Panc1 (cell line): Measurements from ENCODE around the gene NPC1L1. TPM values are rescaled to one million over a fixed set of nuclear protein-coding genes. Genes with fewer than 3 reads are reported as not detected.

Experiments used
- ATAC-seq: fragments of 200-7000 bp; cut with Tn5 transposase; 2 replicates; pipeline ENCODE4 v1.9.1; 2020; ENCODE audit warnings: mild to moderate bottlenecking, moderate library complexity
- BruUV-seq: library from RNA; stranded (reverse); fragments of 400-500 nt; replicated peaks from 2 replicates; lab custom pipeline; 2021; lab: Mats Ljungman, UMichigan
- CTCF ChIA-PET: fragments of 300-600 bp; sonication (Branson Sonifier 250); formaldehyde crosslinking; loops from one replicate; lab custom pipeline; 2022; ENCODE audit warnings: antibody characterized with exemption; lab: Charles Lee
- POLR2A ChIA-PET: fragments of 300-600 bp; sonication (Branson Sonifier 250); formaldehyde crosslinking; loops from one replicate; lab custom pipeline; 2022; ENCODE audit warnings: antibody characterized with exemption; lab: Charles Lee
- DNase-seq: peaks from one replicate; pipeline ENCODE4 v3.0.0-alpha.2; 2010; ENCODE audit warnings: low read depth, low spot score
- H3K27ac ChIP-seq: 2 replicates; pipeline ENCODE4 v1.5.1; 2011; ENCODE audit warnings: mild to moderate bottlenecking, low read length, inconsistent platforms
- H3K27me3 ChIP-seq: fragments of 200-500 bp; sonication (Bioruptor generic); 2 replicates; pipeline ENCODE4 v1.6.0; 2014; ENCODE audit warnings: low read length, inconsistent platforms; ENCODE audit not compliant: control insufficient read depth, insufficient read depth
- H3K36me3 ChIP-seq: fragments of 200-500 bp; sonication (Bioruptor generic); 2 replicates; pipeline ENCODE4 v1.5.1; 2014; ENCODE audit warnings: inconsistent platforms, mild to moderate bottlenecking, low read length, moderate library complexity; ENCODE audit not compliant: control insufficient read depth, insufficient read depth
- H3K4me1 ChIP-seq: 2 replicates; pipeline ENCODE4 v1.5.1; 2011; ENCODE audit warnings: inconsistent platforms, mild to moderate bottlenecking, low read length, moderate library complexity; ENCODE audit not compliant: control insufficient read depth, insufficient read depth
- H3K4me3 ChIP-seq, 2 experiments: 2 replicates each; pipeline ENCODE4 v1.5.1; 2011 to 2012; ENCODE audit warnings: low read depth in 2 of 2, low read length in 2 of 2, mild to moderate bottlenecking in 2 of 2, inconsistent platforms in 1 of 2, moderate library complexity in 1 of 2
- H3K9me3 ChIP-seq: fragments of 200-500 bp; sonication (Bioruptor generic); 2 replicates; pipeline ENCODE4 v1.5.1; 2014; ENCODE audit warnings: low read depth, mild to moderate bottlenecking, inconsistent platforms, low read length, moderate library complexity; ENCODE audit not compliant: control insufficient read depth, insufficient read depth
- POLR2AphosphoS5 ChIP-seq: IDR thresholded peaks from 2 replicates; pipeline ENCODE4 v1.6.1; 2012; ENCODE audit warnings: mild to moderate bottlenecking, low read depth, low read length, moderate library complexity
- SIN3A ChIP-seq: IDR thresholded peaks from 2 replicates; pipeline ENCODE4 v1.6.1; 2012; ENCODE audit warnings: low read depth, mild to moderate bottlenecking, low read length, moderate library complexity, borderline replicate concordance; ENCODE audit not compliant: insufficient read depth
- TCF7L2 ChIP-seq: IDR thresholded peaks from 2 replicates; pipeline ENCODE4 v1.6.1; 2011; ENCODE audit warnings: mild to moderate bottlenecking, low read depth, low read length, inconsistent platforms
- in situ Hi-C: cut with HindIII; loops from 2 replicates; pipeline ENCODE4 v1.10.0; 2016; ENCODE audit warnings: low sequenced_read_pairs, low pct_unique_long_range_greater_than_20kb
- intact Hi-C: fragments of 100-400 bp; cut with micrococcal nuclease; formaldehyde crosslinking; loops from one replicate; pipeline ENCODE4 v1.10.0; 2022; ENCODE audit not compliant: unreplicated experiment
- total RNA-seq: library from RNA; stranded (reverse); gene quantifications from one replicate; pipeline ENCODE4 v1.2.1, GENCODE V29; 2021; ENCODE audit not compliant: unreplicated experiment
- TF ChIP-seq, protein P1 (sequence below), 2 experiments: IDR thresholded peaks; 2 replicates each; pipeline ENCODE4 v1.6.1; 2011 to 2012; ENCODE audit warnings: low read depth in 2 of 2, control low read depth in 1 of 2, low read length in 1 of 2, mild to moderate bottlenecking in 1 of 2, moderate library complexity in 1 of 2; ENCODE audit not compliant: insufficient read depth in 1 of 2
- TF ChIP-seq, protein P2 (sequence below): fragments of 450-650 bp; IDR thresholded peaks from 2 replicates; pipeline ENCODE4 v1.5.1; 2017; ENCODE audit warnings: mild to moderate bottlenecking

NPC1L1 gene
- total RNA-seq, 1 experiment from 2014 or later, result not detected

DNA sequence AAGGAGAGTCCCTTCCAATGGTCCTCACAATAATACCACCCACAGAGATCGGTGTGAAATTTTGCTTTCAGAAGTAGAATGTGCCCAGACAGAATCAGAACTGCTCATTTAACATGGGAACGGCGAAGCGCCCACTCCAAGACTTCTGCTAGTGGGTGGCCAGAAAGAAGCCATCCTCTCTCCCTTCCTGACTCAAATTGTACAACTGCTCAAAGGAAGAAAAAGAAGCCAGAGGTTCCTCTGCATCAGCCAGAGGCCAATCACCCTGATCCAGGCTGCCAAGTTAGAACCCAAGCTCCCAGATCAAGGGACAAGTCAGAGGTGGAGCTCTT lies 73.9 kb downstream of the NPC1L1 start:
- intact Hi-C loops (no loop called here), in situ Hi-C loops (no loop called here)
- BruUV-seq, result no TSS peak
- Histone ChIP-seq H3K27ac (no peak overlapping the region), H3K9me3 (no peaks in the 10 kb centered on the region), H3K4me3 (no peak overlapping the region), H3K36me3 (peaks cover 13% of the 10 kb centered on the region), H3K4me1 (no peaks in the 10 kb centered on the region), H3K27me3 (no peaks in the 10 kb centered on the region)
- ATAC-seq, result no peak
- TF ChIP-seq TCF7L2, result no peak
- POLR2A ChIA-PET, result interaction anchor here (0.7 kb wide), 1 partner anchor 383 kb away, joined by 4 read pairs; no protein-coding TSS in a partner anchor
- CTCF ChIA-PET, result interaction anchor here (0.7 kb wide), 1 partner anchor 94 kb away, joined by 5 read pairs; no protein-coding TSS in a partner anchor
- no peak for DNase-seq

DNA sequence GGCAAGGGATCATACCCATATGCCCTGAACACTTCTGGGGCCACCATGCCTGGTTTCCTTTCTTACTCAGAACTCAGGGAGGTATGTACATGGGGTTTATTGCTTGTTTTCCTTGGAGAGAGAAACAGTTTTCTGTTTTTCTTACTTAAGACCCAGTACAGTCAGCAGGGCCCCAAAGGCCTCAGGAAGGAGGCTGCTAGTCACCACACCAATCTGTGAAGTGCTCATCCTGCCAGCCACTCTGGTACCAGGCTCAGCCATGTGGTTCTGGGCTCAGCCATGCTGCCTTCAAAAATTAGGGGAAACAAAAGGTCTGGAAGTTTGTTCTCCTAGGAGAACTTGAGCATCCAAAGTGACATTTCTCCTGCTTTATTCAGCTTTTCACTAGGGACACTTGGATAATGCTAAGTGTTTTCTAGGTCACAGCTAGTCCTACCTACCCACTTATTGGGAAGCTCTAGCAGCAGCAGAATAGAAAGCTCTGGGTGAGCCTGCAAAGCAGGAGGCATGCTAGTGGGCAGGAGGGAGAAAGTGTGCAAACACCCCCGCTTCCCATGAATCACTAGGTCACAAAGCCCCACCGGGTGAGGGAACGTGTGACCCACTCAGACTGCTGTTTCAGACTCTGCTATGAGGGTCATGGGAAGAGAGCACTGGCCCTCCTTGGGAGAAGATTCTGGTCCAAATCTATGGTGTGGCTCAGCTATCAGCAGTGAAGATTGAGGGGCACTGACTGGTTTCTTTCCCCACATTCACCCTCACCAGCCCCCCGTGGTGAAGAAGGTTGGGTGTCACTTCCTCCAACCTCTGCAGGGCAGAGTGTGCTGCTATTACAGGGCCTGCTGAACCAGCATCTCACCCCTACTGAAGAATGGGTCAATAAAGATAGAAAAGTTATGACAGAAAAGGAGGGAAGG lies 74.6 kb downstream of the NPC1L1 start:
- POLR2A ChIA-PET, result interaction anchor here (0.7 kb wide), 1 partner anchor 383 kb away, joined by 4 read pairs; no protein-coding TSS in a partner anchor
- no peak for ATAC-seq
- Histone ChIP-seq H3K4me1 (no peaks in the 10 kb centered on the region), H3K27me3 (no peaks in the 10 kb centered on the region), H3K4me3 (no peak overlapping the region), H3K27ac (no peak overlapping the region), H3K9me3 (no peaks in the 10 kb centered on the region), H3K36me3 (peaks cover 13% of the 10 kb centered on the region)
- CTCF ChIA-PET, result interaction anchor here (0.7 kb wide), 1 partner anchor 94 kb away, joined by 5 read pairs; no protein-coding TSS in a partner anchor
- in situ Hi-C loops (no loop called here), intact Hi-C loops (no loop called here)
- no TSS peak for BruUV-seq
- no peak for DNase-seq
- TF ChIP-seq SIN3A, result no peak
- TF ChIP-seq, protein P1, sequence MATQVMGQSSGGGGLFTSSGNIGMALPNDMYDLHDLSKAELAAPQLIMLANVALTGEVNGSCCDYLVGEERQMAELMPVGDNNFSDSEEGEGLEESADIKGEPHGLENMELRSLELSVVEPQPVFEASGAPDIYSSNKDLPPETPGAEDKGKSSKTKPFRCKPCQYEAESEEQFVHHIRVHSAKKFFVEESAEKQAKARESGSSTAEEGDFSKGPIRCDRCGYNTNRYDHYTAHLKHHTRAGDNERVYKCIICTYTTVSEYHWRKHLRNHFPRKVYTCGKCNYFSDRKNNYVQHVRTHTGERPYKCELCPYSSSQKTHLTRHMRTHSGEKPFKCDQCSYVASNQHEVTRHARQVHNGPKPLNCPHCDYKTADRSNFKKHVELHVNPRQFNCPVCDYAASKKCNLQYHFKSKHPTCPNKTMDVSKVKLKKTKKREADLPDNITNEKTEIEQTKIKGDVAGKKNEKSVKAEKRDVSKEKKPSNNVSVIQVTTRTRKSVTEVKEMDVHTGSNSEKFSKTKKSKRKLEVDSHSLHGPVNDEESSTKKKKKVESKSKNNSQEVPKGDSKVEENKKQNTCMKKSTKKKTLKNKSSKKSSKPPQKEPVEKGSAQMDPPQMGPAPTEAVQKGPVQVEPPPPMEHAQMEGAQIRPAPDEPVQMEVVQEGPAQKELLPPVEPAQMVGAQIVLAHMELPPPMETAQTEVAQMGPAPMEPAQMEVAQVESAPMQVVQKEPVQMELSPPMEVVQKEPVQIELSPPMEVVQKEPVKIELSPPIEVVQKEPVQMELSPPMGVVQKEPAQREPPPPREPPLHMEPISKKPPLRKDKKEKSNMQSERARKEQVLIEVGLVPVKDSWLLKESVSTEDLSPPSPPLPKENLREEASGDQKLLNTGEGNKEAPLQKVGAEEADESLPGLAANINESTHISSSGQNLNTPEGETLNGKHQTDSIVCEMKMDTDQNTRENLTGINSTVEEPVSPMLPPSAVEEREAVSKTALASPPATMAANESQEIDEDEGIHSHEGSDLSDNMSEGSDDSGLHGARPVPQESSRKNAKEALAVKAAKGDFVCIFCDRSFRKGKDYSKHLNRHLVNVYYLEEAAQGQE (IDR thresholded peaks at IDR 0.05; ENCODE audit: insufficient read depth in 1 of 2, low read depth in 2 of 2, low read length in 1 of 2), result no peak
- TF ChIP-seq, protein P2, sequence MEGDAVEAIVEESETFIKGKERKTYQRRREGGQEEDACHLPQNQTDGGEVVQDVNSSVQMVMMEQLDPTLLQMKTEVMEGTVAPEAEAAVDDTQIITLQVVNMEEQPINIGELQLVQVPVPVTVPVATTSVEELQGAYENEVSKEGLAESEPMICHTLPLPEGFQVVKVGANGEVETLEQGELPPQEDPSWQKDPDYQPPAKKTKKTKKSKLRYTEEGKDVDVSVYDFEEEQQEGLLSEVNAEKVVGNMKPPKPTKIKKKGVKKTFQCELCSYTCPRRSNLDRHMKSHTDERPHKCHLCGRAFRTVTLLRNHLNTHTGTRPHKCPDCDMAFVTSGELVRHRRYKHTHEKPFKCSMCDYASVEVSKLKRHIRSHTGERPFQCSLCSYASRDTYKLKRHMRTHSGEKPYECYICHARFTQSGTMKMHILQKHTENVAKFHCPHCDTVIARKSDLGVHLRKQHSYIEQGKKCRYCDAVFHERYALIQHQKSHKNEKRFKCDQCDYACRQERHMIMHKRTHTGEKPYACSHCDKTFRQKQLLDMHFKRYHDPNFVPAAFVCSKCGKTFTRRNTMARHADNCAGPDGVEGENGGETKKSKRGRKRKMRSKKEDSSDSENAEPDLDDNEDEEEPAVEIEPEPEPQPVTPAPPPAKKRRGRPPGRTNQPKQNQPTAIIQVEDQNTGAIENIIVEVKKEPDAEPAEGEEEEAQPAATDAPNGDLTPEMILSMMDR, result no peak
- TF ChIP-seq POLR2AphosphoS5, result no peak
- no peak for TF ChIP-seq TCF7L2

DNA sequence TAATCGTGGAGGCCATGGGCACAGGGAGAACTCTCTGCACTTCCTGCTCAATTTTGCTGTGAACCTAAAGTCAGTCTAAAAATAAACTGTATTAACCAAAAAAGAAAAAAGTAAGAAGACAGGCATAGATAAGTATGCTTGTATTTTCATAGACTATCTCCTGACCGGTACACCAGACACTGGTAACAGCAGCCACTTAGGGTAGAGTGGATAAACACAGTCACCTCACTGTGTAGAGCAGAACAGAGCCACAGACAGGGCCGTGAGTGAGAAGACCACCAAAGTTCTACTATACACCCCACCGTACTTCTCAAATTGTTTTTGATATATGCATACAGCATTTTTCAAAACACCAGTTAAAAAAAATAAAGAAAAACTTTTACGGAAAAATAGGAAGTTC lies 75.6 kb downstream of the NPC1L1 start:
- ATAC-seq (no peak), DNase-seq (no peak)
- intact Hi-C loops (no loop called here), in situ Hi-C loops (no loop called here)
- H3K4me1 ChIP-seq, result no peaks in the 10 kb centered on the region
- peaks cover 13% of the 10 kb centered on the region for H3K36me3 ChIP-seq
- TF ChIP-seq, protein P2, result no peak
- TF ChIP-seq, protein P1 (IDR thresholded peaks at IDR 0.05; ENCODE audit: insufficient read depth in 1 of 2, low read depth in 2 of 2, low read length in 1 of 2), result no peak
- no peak for TF ChIP-seq POLR2AphosphoS5
- ChIA-PET CTCF (interaction anchor here (0.6 kb wide), 1 partner anchor 63 kb away, joined by 3 read pairs; no protein-coding TSS in a partner anchor), POLR2A (no interaction called here)
- no peak overlapping the region for H3K27ac ChIP-seq
- H3K27me3 ChIP-seq, result no peaks in the 10 kb centered on the region
- H3K9me3 ChIP-seq, result no peaks in the 10 kb centered on the region
- BruUV-seq, result no TSS peak
- no peak overlapping the region for H3K4me3 ChIP-seq
